Measurements from ENCODE around the gene CCDC85B. TPM values are rescaled to one million over a fixed set of nuclear protein-coding genes. Genes with fewer than 3 reads are reported as not detected.

The CCDC85B gene
- total RNA-seq, 2 experiments from 2014 or later: 25.5 to 45.0 TPM

Other genes with a start within 250 kb of the CCDC85B start
- gene RELA, start 227.8 kb upstream of the CCDC85B start, total RNA-seq: 100 to 1,000 TPM in 1 of 2 experiments, 10 to 100 TPM in 1; 76.9 to 109 TPM
- 10 to 100 TPM; 56.5 to 65.1 TPM for gene KAT5, start 178.4 kb upstream of the CCDC85B start, total RNA-seq
- gene RNASEH2C, start 169.9 kb upstream of the CCDC85B start, total RNA-seq: 10 to 100 TPM; 72.5 to 96.8 TPM
- 10 to 100 TPM; 11.7 to 14.4 TPM for gene AP5B1, start 109.7 kb upstream of the CCDC85B start, total RNA-seq
- gene OVOL1, start 103.6 kb upstream of the CCDC85B start, total RNA-seq: under 1 TPM; 0.09 to 0.19 TPM
- gene SNX32, start 56.7 kb upstream of the CCDC85B start, total RNA-seq: 1 to 10 TPM; 2.9 to 3.0 TPM
- gene CFL1, start 32.5 kb upstream of the CCDC85B start, total RNA-seq: 1,000 to 10,000 TPM in 1 of 2 experiments, 100 to 1,000 TPM in 1; 888 to 1,074 TPM
- 10 to 100 TPM; 59.2 to 67.8 TPM for gene MUS81, start 30.2 kb upstream of the CCDC85B start, total RNA-seq
- 10 to 100 TPM; 20.2 to 23.4 TPM for gene EFEMP2, start 17.9 kb upstream of the CCDC85B start, total RNA-seq
- 1 to 10 TPM; 1.7 TPM for gene CTSW, start 10.8 kb upstream of the CCDC85B start, total RNA-seq
- 100 to 1,000 TPM in 1 of 2 experiments, 10 to 100 TPM in 1; 95.4 to 121 TPM for gene FIBP, start 2.2 kb upstream of the CCDC85B start, total RNA-seq
- gene FOSL1, start 9.7 kb downstream of the CCDC85B start, total RNA-seq: 10 to 100 TPM; 11.1 to 11.3 TPM
- gene C11orf68, start 28.4 kb downstream of the CCDC85B start, total RNA-seq: 10 to 100 TPM; 21.4 to 22.9 TPM
- gene DRAP1, start 28.8 kb downstream of the CCDC85B start, total RNA-seq: 100 to 1,000 TPM; 111 to 158 TPM
- gene TSGA10IP, start 54.8 kb downstream of the CCDC85B start, total RNA-seq: not detected
- 10 to 100 TPM; 54.7 to 84.5 TPM for gene SART1, start 71.1 kb downstream of the CCDC85B start, total RNA-seq
- 10 to 100 TPM; 45.1 to 52.2 TPM for gene EIF1AD, start 111.5 kb downstream of the CCDC85B start, total RNA-seq
- 100 to 1,000 TPM; 233 to 293 TPM for gene BANF1, start 111.8 kb downstream of the CCDC85B start, total RNA-seq
- not detected for gene CST6, start 121.3 kb downstream of the CCDC85B start, total RNA-seq
- not detected for gene CATSPER1, start 135.8 kb downstream of the CCDC85B start, total RNA-seq
- under 1 TPM; 0.51 to 0.69 TPM for gene GAL3ST3, start 158.5 kb downstream of the CCDC85B start, total RNA-seq
- 100 to 1,000 TPM; 265 to 270 TPM for gene SF3B2, start 161.7 kb downstream of the CCDC85B start, total RNA-seq
- 10 to 100 TPM; 76.6 to 90.7 TPM for gene PACS1, start 179.6 kb downstream of the CCDC85B start, total RNA-seq